Peyer's patch (tissue), 4 donors: Measurements from ENCODE around the gene SUPT4H1.

Experiments
- CTCF ChIP-seq, 6 experiments: fragments of 450-650 bp in 4 of 6; fragments of 200-600 bp in 2 of 6; sonication (generic) in 1 of 6; IDR thresholded peaks; one replicate each; pipeline ENCODE4 v1.5.1; 2017 to 2019; ENCODE audit warnings: antibody characterized with exemption in 6 of 6, mild to moderate bottlenecking in 3 of 6, moderate library complexity in 1 of 6
- POLR2A ChIP-seq, 2 donors: fragments of 450-650 bp; IDR thresholded peaks; one replicate each; pipeline ENCODE4 v1.5.1; 2017; ENCODE audit warnings: antibody characterized with exemption in 2 of 2, mild to moderate bottlenecking in 2 of 2, moderate library complexity in 2 of 2

DNA sequence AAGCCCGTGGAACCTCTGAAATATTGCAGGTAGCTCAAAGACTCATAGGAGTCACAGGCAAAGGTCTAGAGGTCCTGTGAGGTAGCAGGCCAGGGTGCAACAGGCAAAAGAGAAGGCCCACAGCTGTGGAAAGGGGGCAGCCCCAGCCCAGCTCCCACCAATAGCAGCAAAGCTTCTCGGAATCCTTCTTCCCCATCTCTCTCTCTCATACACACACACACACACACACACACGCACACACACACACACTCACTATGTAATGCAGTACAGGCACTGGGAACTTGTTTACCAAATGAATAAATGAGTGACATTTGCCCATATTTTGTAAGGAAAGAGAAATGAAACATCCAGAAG is 16.8 kb upstream of the SUPT4H1 start:
- TF ChIP-seq POLR2A (IDR thresholded peaks at IDR 0.05) (no peak), CTCF (IDR thresholded peaks at IDR 0.05) (no peak)
